Activated T-helper 1 cell treated with anti-CD3 and anti-CD28 coated beads, Interleukin-2, amount 50 U/mL, for 16 hours (primary cell): ENCODE results near the gene CCDC88B.
"Not testable (repeated sequence)": the region's sequence is repeated elsewhere in the genome, so short reads cannot be mapped to it uniquely, and the experiment has no call there.

ENCODE experiments used
- DNase-seq, 2 donors: peaks; one replicate each; pipeline ENCODE4 v3.0.0-alpha.2; 2020; ENCODE audit warnings: low read depth in 1 of 2, low spot score in 1 of 2

The CCDC88B gene

GRCh38 chr11:64320556-64320955 lies 19.4 kb upstream of the CCDC88B start:
- DNase-seq: no peak

- no peak for DNase-seq
Measured at GRCh38 chr11:64321026-64321425, 19.0 kb upstream of the CCDC88B start.

GRCh38 chr11:64321533-64321932 lies 18.5 kb upstream of the CCDC88B start:
- DNase-seq: no peak

- DNase-seq: no peak
Measured at GRCh38 chr11:64322925-64323260, 17.1 kb upstream of the CCDC88B start.

GRCh38 chr11:64323373-64323772 lies 16.6 kb upstream of the CCDC88B start:
- no peak for DNase-seq

- DNase-seq: not testable (repeated sequence)
Measured at GRCh38 chr11:64323984-64324383, 16.0 kb upstream of the CCDC88B start.

GRCh38 chr11:64324692-64325469 lies 15.1 kb upstream of the CCDC88B start:
- no peak for DNase-seq

- DNase-seq: no peak
Measured at GRCh38 chr11:64327375-64327774, 12.6 kb upstream of the CCDC88B start.

GRCh38 chr11:64327993-64328392 lies 12.0 kb upstream of the CCDC88B start:
- no peak for DNase-seq

- no peak for DNase-seq
Measured at GRCh38 chr11:64330888-64331287, 9.1 kb upstream of the CCDC88B start.

GRCh38 chr11:64331569-64332371 lies 8.2 kb upstream of the CCDC88B start:
- peak; percentile 29 to 45 for DNase-seq

GRCh38 chr11:64333556-64333955 lies 6.4 kb upstream of the CCDC88B start:
- no peak for DNase-seq

- no peak for DNase-seq
Measured at GRCh38 chr11:64334764-64335735, 5.0 kb upstream of the CCDC88B start.

- no peak for DNase-seq
Measured at GRCh38 chr11:64337538-64338249, 2.3 kb upstream of the CCDC88B start.

GRCh38 chr11:64338716-64339115 lies 1.3 kb upstream of the CCDC88B start:
- DNase-seq: no peak

GRCh38 chr11:64339286-64339685 lies 718 bp upstream of the CCDC88B start:
- DNase-seq: no peak

- DNase-seq: peak; percentile 54 to 65
Measured at GRCh38 chr11:64340671-64341335, 799 bp downstream of the CCDC88B start.

- no peak for DNase-seq
Measured at GRCh38 chr11:64341429-64341828, 1.4 kb downstream of the CCDC88B start.

GRCh38 chr11:64341851-64342791 lies 2.1 kb downstream of the CCDC88B start:
- DNase-seq: peak; percentile 78 to 81
